GM21528 (cell line): ENCODE measurements around the gene SHROOM3.
"Not testable (repeated sequence)": the region's sequence is repeated elsewhere in the genome, so short reads cannot be mapped to it uniquely, and the experiment has no call there.

Experiments used
- ATAC-seq: cut with Tn5 transposase; IDR thresholded peaks from one replicate; pipeline ENCODE4 v1.9.1; 2021; ENCODE audit warnings: mild to moderate bottlenecking, moderate library complexity; ENCODE audit not compliant: unreplicated experiment, low FRiP score

Gene SHROOM3

GRCh38 chr4:76708971-76709771 lies 274.1 kb downstream of the SHROOM3 start:
- ATAC-seq, result no peak

DNA sequence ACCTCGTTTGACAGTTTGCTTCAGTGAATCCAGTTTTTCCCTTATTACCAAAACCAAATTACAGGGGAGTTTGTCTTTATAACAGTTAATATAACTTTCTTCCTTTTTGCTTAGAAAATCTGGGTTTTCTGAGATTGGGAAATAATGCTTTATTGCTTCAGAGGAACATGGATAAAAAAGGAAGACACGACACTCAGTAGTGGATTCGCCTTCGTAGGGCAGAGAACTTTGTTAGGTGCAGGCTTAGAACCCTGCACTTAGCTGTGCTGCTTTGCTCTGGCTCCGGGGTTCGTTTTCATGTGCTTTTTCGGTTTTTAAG lies 274.7 kb downstream of the SHROOM3 start:
- ATAC-seq, result no peak

DNA sequence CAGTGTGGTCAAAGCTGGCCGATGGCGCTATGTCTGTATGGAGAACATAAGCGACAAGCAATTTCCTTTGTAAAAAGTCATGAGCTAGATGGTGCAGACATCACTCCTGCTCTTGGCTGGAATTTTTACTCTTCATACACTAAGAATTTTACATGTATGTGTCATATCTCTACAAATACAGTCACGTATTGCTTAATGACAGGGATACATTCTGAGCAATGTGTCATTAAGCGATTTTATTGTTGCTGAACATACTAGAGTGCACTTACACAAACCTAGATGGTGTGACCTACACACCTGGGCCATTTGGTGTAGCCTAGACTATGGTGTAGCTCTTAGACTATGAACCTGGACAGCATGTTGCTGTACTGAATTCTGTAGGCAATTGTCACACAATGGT lies 277.5 kb downstream of the SHROOM3 start:
- no peak for ATAC-seq

GRCh38 chr4:76714226-76714625 lies 279.2 kb downstream of the SHROOM3 start:
- ATAC-seq, result no peak

- ATAC-seq, result no peak
These were observed 281.0 kb downstream of the SHROOM3 start for GRCh38 chr4:76716020-76716419.

- ATAC-seq, result no peak
These were observed 281.6 kb downstream of the SHROOM3 start for GRCh38 chr4:76716658-76717057.

GRCh38 chr4:76717431-76717830 lies 282.4 kb downstream of the SHROOM3 start:
- no peak for ATAC-seq

- ATAC-seq, result no peak
These were observed 283.0 kb downstream of the SHROOM3 start for GRCh38 chr4:76718021-76718420.

GRCh38 chr4:76718831-76719230 lies 283.8 kb downstream of the SHROOM3 start:
- no peak for ATAC-seq

GRCh38 chr4:76720121-76720520 lies 285.1 kb downstream of the SHROOM3 start:
- no peak for ATAC-seq

DNA sequence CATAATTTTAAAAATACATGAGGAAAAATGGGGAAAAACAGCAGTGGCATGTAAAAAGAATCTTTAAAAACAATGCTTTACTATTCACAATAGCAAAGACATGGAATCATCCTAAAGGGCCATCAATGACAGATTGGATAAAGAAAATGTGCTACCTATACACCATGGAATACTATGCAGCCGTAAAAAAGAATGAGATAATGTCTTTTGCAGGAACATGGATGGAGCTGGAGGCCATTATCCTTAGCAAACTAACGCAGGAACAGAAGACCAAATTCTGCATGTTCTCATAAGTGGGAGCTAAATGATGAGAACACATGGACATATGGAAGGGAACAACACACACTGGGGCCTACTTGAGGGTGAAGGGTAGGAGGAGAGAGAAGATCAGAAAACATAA lies 287.1 kb downstream of the SHROOM3 start:
- ATAC-seq, result not testable (repeated sequence)

GRCh38 chr4:76722838-76723237 lies 287.8 kb downstream of the SHROOM3 start:
- ATAC-seq, result no peak

DNA sequence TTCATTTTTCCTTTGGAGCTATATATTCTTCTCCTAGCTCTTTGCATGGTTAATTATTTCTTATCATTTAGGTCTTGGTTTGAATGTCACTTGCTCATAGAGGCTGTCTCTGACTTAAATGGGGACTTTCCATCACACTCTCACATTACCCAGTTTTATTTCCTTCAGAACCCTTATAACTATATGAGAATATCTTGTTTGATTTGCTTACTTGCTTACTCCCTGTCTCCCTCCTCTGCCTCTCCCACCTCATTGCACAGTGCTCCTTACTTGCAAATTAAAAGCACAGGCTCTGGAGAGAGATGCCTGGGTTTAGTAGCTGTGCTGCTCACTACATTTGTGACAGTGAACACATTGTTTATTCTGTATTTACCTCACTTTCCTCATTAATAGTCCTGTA lies 288.3 kb downstream of the SHROOM3 start:
- ATAC-seq, result no peak

- ATAC-seq, result no peak
These were observed 288.9 kb downstream of the SHROOM3 start for GRCh38 chr4:76723924-76724323.

DNA sequence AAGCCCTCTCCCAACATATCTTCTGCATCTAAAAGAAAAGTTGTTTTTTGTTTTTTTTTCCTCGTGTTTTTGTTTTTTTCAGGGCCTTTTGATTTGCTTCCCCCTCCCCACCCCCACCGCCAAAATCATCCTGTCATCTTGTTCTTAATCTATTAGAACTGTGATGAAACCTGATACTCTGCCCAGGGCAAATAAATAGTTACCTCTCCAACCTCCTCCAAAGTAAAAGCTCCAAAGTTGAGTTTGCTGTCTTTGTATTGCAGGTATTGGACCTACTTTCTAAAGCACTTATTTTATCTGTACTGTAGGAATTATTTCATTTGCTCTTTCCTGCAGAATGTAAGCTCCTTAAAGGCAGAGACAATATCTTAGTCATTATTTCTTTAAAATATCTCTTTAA lies 290.0 kb downstream of the SHROOM3 start:
- no peak for ATAC-seq

DNA sequence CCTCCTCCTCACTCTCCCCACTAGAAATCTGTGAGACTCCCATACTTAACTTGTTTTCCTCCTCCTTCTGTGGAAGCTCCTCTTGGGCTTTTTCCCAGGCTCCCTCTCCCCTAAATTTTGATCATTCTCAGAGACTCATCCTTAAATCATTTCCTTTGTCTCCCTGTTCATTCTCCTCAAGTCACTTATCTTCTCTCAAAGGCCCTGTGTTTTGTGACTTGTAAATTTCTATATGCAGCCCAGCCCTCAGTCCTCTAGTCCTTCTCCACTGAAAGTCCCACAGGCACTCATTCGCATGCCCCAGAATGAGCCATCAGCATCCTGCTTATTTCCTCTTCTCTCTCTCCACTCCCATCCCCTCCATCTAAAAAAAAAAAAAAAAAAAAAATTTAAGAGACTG lies 291.1 kb downstream of the SHROOM3 start:
- ATAC-seq, result no peak

DNA sequence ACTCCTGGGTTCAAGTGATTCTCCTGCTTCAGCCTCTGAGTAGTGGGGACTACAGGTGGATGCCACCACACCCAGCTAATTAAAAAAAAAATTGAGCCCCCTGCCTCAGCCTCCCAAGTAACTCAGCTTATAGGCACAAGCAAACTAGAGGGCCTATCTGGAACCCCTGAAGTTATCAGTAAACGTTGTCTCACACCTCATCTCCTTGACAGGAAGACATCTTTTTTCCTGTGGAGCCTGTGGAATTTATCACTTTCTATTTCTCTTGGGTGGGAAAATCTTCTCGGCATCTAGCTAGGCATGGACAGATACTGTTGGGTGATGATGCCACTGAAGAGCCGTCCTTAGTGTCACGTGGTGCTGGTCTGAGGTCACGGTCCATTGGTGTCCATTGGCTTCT lies 291.6 kb downstream of the SHROOM3 start:
- no peak for ATAC-seq

DNA sequence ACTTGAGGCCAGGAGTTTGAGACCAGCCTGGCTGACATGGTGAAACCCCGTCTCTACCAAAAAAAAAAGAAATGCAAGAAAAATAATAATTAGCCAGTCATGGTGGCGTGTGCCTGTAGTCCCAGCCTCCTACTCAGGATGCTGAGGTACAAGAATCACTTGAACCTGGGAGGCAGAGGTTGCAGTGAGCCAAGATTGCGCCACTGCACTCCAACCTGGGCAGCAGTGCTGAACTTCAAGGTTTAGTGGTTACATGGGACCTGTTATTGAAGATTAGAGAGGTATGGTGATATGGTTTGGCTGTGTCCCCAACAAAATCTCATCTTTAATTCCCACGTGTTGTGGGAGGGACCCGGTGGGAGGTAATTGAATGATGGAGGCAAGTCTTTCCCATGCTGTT lies 292.9 kb downstream of the SHROOM3 start:
- ATAC-seq, result not testable (repeated sequence)

GRCh38 chr4:76729460-76729859 lies 294.4 kb downstream of the SHROOM3 start:
- no peak for ATAC-seq

- ATAC-seq, result no peak
These were observed 295.0 kb downstream of the SHROOM3 start for GRCh38 chr4:76729980-76730379.

GRCh38 chr4:76732246-76732645 lies 297.2 kb downstream of the SHROOM3 start:
- ATAC-seq, result no peak

- ATAC-seq, result no peak
These were observed 298.2 kb downstream of the SHROOM3 start for GRCh38 chr4:76733068-76733771.
